Adrenal gland (tissue), 5 donors: Measurements from ENCODE around the gene AIFM2.

Experiments
- CTCF ChIP-seq, 6 experiments: fragments of 450-650 bp in 4 of 6; fragments of 200-600 bp in 2 of 6; sonication (generic) in 1 of 6; IDR thresholded peaks; 1 replicate in 5 of 6; 2 replicates in 1 of 6; pipeline versions ENCODE4 v1.5.1 to v1.8.0; 2016 to 2021; ENCODE audit warnings: antibody characterized with exemption in 6 of 6, mild to moderate bottlenecking in 2 of 6, moderate library complexity in 1 of 6
- POLR2A ChIP-seq, 2 donors: fragments of 450-650 bp; IDR thresholded peaks; one replicate each; pipeline ENCODE4 v1.6.1; 2017; ENCODE audit warnings: antibody characterized with exemption in 2 of 2, mild to moderate bottlenecking in 2 of 2, moderate library complexity in 1 of 2
- donor health status: DM: no; HTN: no; CAD: no.

GRCh38 chr10:70112071-70112470 is 20.6 kb downstream of the AIFM2 start:
- TF ChIP-seq POLR2A (IDR thresholded peaks at IDR 0.05) (no peak), CTCF (IDR thresholded peaks at IDR 0.05) (no peak)
